T-helper 22 cell (primary cell): ENCODE results near the gene GNG10.
"Not testable (repeated sequence)": the region's sequence is repeated elsewhere in the genome, so short reads cannot be mapped to it uniquely, and the experiment has no call there.

Source experiments
- DNase-seq: peaks from one replicate; pipeline ENCODE4 v3.0.0-alpha.2; 2020; ENCODE audit warnings: low read depth

Gene GNG10

GRCh38 chr9:111657051-111657450, 4.4 kb upstream of the GNG10 start:
- no peak for DNase-seq

DNA sequence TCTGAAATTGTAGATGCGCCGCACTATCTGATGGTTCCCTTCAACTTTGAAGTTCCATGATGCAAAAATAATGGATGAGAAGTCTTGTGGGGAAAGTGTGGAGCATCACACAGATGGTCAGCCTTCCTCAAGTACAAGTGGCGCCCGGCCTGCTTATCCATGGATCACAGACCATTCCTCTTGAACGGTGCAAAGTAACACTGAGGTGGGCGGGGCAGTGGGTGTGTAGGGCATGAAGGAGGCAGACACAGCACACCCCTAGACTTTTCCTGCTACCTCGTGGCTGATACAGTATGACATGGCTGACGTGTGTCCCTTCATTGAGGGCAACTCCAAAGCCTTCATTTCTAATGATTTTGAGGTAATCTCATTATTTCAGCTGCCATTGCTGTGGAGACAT, 2.5 kb upstream of the GNG10 start:
- no peak for DNase-seq

DNA sequence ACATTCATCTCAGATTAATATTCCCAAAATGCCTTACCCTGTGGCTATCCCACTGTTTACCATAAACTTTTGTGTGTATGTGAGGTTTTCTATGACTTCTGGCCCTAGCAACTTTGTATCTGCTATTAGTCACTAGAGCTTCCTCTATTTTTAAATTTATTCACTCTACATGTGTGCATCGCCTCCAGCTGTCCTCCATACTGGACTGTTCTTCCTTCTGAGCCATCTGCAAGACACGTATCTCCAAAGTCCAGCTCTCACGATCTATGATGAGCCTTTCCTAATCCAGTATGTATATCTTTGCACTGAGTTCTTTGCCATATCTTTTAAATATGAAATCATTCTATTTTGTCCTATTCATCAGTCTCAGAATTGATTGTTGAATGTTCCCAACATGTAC, 1.7 kb upstream of the GNG10 start:
- no peak for DNase-seq

GRCh38 chr9:111661802-111662521, 557 bp downstream of the GNG10 start:
- peak; percentile 2 for DNase-seq

DNA sequence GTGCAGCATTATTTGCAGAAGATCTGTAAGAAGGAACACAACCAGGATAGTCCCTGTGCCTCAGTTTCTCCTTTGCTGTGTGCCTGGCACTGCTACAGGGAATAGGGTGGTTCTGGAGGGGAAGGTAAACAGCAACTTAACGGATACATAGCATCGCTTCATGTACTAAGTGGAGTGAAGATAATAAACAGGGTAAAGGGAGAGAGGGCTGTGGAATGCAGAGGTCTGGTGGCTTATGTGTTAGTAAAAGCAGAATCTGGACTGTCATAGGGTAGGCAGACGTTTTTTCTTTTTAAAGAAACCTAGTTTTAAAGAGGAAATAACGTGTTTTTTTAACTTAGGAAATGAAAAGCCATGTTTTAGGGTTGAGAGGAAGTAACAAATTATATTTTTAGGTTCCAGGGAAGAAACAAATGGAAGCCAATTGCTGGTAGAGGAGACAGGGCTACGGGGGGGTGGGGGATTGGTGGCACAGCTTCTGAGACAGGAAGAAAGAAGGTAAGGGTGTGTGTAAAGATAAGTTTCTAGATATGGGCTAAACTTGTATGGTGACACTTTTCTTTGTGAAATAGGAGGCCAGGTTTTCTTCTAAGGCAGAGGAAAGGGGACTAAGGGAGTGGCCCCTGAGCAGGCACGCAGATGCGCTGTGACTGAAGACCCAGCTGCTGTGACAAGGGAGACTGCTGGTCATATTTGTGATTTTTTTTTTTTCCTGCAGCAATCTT, 1.3 kb downstream of the GNG10 start:
- no peak for DNase-seq

DNA sequence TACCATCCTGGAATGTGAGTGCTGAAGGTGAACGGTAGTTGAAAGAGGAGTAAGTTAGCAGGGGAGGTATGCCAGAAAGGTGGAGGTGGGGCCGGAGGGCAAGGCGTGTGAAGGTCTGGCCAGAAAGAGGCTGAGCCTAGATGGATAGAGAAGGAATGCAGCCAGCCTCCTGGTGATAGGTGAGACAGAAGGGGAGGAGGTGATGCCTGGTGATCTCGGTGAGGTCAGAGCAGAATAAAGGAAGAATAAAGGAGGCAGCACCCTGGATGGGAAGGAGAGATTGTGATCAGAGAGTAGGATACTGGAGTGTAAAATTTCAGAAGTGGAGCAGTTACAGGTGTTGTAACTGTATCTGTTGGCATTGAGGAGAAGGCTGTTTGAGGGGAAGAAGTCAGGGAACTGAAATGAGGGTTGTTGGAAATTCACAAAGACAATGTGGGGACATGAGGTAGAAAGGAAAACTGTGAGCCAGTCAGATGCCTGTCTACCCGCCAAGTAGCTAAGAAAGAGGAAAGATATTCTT, 2.0 kb downstream of the GNG10 start:
- no peak for DNase-seq

DNA sequence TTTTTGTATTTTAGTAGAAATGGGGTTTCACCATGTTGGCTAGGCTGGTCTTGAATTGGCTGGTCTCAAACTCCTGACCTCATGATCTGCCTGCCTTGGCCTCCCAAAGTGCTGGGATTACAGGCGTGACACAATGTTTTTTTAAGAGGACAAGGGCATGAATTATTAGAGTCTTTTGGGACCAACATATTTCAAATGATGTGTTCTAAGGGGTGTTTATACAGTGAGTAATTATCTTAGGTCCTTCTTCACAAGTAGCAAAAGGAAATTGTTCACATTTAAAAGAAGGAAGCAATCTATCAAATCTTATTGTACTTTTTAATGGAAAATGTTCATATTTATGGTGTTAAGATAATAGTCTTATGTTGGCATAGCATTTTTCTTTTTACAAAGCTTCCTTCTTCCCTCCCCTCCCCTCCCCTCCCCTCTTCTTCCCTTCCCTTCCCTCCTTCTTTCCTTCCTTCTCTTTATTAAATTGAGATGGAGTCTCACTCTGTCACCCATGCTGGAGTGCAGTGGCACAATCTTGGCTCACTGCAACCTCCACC, 6.7 kb downstream of the GNG10 start:
- no peak for DNase-seq

GRCh38 chr9:111668601-111669000, 7.2 kb downstream of the GNG10 start:
- DNase-seq = not testable (repeated sequence)

DNA sequence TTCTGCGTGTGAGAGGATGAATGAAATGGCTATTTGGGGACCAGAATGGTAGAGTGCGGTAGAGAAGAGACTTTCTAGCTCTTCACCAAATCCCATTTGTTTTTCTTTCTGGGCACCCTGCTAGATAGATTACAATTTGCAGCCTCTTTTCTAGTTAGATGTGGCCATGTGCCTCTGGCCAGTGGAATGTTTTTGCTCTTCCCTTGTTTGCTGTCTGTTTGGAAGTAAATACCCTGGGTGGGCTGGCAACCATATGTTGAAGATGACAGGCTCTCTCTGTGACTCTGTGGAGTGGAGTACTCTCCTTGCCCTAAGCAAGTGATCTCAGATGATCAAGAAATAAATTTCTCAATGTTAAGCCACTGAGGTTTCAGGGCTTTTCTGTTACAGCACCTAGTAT, 12.9 kb downstream of the GNG10 start:
- DNase-seq = no peak

DNA sequence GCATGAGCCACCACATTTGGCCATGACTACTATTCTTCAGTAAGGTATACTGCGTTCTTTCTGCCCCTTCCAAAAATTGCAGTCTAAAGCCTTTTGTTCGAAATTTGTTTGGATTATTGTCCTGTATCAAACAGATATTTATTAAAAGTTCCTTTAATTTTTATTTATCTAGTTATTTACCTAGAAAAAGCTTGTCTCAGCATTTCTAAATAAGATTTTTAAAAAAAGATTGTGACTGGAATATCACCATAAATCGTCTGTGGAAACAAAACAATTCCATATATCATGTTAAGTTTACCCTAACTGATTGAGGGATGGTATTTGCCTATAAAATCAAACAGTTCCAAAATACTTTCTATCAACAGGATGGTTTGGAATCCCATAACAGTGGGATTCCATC, 14.7 kb downstream of the GNG10 start:
- no peak for DNase-seq

DNA sequence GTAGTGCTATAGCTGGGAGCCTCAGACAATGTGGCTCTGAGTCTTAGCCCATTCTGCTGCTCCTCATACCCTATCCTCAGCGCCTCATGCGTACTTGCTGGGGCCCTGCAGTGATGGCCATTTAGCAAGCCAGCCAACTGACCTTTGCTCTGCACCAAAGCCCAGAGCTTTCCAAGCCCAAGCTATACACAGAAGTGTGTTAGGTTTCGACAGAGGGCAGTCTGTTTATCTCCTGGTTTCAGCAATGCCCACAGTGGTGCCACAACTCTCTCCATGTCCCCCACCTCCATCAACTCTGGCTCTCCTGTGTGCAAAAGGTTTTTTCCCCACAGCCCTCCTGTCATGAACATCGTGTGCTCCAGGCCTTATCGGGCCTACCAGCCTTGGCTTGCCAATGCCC, 16.9 kb downstream of the GNG10 start:
- no peak for DNase-seq

DNA sequence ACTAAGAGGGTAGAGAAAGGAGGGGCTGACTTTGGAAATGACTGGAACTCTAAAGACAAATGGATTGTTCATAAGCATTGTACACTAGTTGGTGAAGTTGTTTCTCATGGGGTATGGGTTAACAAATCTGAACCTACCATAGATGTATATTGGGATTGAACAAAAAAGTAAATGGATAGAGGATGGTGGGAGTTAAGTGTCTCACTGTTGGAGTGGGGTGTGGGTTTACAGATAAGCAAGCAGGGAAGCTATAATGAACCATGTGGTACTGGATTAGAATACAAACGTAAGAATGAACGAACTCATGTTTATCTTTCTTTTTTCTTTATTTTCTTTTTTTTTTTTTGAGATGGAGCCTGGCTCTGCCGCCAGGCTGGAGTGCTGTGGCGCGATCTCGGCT, 17.8 kb downstream of the GNG10 start:
- no peak for DNase-seq

DNA sequence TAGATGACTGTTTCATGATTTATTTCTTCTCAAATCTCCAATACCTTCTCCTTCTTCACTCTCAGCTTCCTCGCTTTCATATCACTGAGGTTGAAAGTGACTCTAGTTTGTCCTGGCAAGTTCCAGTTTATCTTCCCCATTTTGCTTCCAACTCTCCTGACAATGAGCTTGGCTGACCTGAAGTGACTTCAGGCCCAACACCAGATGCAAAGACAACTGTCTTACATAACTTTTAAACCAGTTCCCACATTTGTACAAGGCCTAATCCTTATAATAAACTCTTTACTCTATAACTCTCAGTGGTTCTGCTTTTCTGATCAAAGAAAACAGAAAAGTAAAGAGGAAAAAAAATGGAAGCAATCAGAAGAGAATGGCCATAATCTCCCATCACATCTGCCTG, 22.0 kb downstream of the GNG10 start:
- no peak for DNase-seq

- no peak for DNase-seq
Measured at GRCh38 chr9:111691672-111692329, 30.4 kb downstream of the GNG10 start.

- DNase-seq = no peak
Measured at GRCh38 chr9:111696796-111697195, 35.4 kb downstream of the GNG10 start.

- DNase-seq = no peak
Measured at GRCh38 chr9:111700776-111701175, 39.4 kb downstream of the GNG10 start.

GRCh38 chr9:111704503-111704902, 43.1 kb downstream of the GNG10 start:
- no peak for DNase-seq

DNA sequence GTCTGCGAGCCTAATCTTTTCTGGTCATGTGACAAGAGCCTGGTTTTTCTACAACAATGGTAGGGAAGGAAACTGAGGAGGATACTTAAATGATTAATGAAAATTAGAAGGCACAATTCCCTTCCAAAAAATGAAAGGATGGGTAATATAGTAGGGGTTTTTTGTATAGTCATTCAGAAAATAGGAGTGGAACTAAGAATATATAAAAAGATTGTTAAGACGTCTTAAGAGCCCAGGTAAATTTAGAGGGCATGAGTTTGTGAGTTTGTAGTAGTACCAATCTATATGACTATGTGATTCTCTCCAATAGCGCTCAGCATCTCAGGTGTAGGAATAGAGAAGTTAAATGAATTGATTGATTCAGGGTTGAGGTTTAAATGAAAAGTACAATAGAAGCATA, 50.1 kb downstream of the GNG10 start:
- DNase-seq = no peak

- DNase-seq = no peak
Measured at GRCh38 chr9:111712369-111712768, 51.0 kb downstream of the GNG10 start.

GRCh38 chr9:111715471-111715870, 54.1 kb downstream of the GNG10 start:
- DNase-seq = no peak

DNA sequence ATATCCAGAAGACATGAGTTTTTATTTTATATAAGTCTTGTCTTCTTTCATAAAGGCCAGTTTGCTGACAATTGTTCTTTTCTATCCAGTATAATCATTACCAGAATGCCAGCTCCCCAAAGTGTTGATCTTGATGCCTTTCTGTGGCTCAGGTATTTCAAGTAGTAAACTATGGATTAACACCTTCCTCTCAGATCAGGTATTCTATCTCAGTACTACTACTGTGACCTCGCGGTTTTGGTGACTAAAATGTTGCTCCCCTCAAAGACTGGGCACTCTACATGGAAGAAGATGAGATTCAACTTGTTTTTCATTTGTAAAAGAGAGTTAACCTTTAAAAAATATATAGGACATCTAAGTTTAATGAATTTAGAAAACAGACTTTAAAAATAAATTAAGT, 58.1 kb downstream of the GNG10 start:
- no peak for DNase-seq
